Gastroesophageal sphincter (tissue), 4 donors: ENCODE data around the gene FOCAD. TPM values are rescaled to one million over a fixed set of nuclear protein-coding genes. Genes with fewer than 3 reads are reported as not detected.

Experiments
- ATAC-seq: fragments of 150-250 bp; one replicate; pipeline ENCODE4 v1.9.1; 2016; ENCODE audit warnings: mild to moderate bottlenecking, moderate library complexity
- H3K27ac ChIP-seq, 4 donors: fragments of 200-600 bp; sonication (generic) in 3 of 4; 1 replicate in 3 of 4; 2 replicates in 1 of 4; pipeline ENCODE4 v1.5.1; 2016 to 2019
- H3K27me3 ChIP-seq: fragments of 200-600 bp; sonication (generic); one replicate; pipeline ENCODE4 v1.5.1; 2019
- H3K36me3 ChIP-seq, 2 donors: fragments of 200-600 bp; sonication (generic); one replicate each; pipeline ENCODE4 v1.5.1; 2019; ENCODE audit warnings: control low read depth in 1 of 2
- H3K4me1 ChIP-seq, 3 donors: fragments of 200-600 bp; sonication (generic); 1 replicate in 2 of 3; 2 replicates in 1 of 3; pipeline ENCODE4 v1.5.1; 2016 to 2019; ENCODE audit warnings: control low read depth in 2 of 3
- H3K4me3 ChIP-seq, 2 donors: fragments of 200-600 bp; sonication (generic); one replicate each; pipeline ENCODE4 v1.5.1; 2019; ENCODE audit warnings: mild to moderate bottlenecking in 1 of 2, moderate library complexity in 1 of 2
- H3K9me3 ChIP-seq, 3 donors: fragments of 200-600 bp; sonication (generic); one replicate each; pipeline ENCODE4 v1.5.1; 2017 to 2019; ENCODE audit warnings: control low read depth in 2 of 3
- EP300 ChIP-seq: sonication (generic); formaldehyde crosslinking; IDR thresholded peaks from one replicate; pipeline ENCODE4 v1.6.1; 2017; ENCODE audit warnings: antibody characterized with exemption, mild to moderate bottlenecking
- POLR2A ChIP-seq, 2 donors: fragments of 450-650 bp; IDR thresholded peaks; one replicate each; pipeline ENCODE4 v1.6.1; 2017; ENCODE audit warnings: antibody characterized with exemption in 2 of 2, mild to moderate bottlenecking in 2 of 2, moderate library complexity in 1 of 2
- POLR2AphosphoS5 ChIP-seq: sonication (generic); formaldehyde crosslinking; IDR thresholded peaks from one replicate; pipeline ENCODE4 v1.6.1; 2017; ENCODE audit warnings: antibody characterized with exemption
- WGBS, 2 donors: methylation state at CpG; one replicate each; pipeline ENCODE4 v1.1.5; 2018; ENCODE audit warnings: low coverage in 1 of 2; 5-methylcytosine and 5-hydroxymethylcytosine counted together
- total RNA-seq, 4 donors: library from RNA; depleted of rRNA; stranded (reverse); fragments of >200 nt; gene quantifications; one replicate each; pipeline ENCODE4 v1.1.0, GENCODE V29; 2016
- TF ChIP-seq, protein P1 (sequence below), 4 experiments: fragments of 200-600 bp in 2 of 4; fragments of 450-650 bp in 2 of 4; sonication (generic) in 1 of 4; IDR thresholded peaks; one replicate each; pipeline ENCODE4 v1.5.1; 2017 to 2019; ENCODE audit warnings: antibody characterized with exemption in 4 of 4, mild to moderate bottlenecking in 2 of 4, moderate library complexity in 2 of 4

Gene FOCAD
- total RNA-seq, 4 donors from 2014 or later = 23.0 to 35.9 (median 30.4) TPM

DNA sequence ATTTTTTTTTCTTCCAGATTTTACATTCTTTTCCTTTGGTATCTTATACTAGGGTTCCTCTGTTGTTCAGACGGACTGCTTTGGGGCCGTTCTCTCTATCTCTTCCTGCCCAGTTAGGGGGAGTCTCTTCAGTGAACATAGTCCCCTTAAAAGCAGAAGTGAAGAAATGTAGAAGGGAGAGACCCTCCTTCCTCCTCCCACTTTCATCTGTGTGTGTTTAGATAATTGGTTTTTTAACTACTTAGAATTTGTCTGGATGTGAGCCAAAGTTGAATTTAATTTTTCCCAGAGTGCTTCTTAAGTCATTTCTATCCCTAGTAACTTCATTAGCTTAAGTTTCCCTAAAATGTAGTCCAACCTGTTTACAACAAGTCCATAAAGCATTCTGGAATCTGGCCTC lies 179.9 kb downstream of the FOCAD start:
- H3K36me3 ChIP-seq = peaks cover 0 to 5% of the 10 kb centered on the region in 2 donors
- TF ChIP-seq POLR2AphosphoS5 (no peak), EP300 (no peak), POLR2A (IDR thresholded peaks at IDR 0.05) (no peak)
- TF ChIP-seq, protein P1, sequence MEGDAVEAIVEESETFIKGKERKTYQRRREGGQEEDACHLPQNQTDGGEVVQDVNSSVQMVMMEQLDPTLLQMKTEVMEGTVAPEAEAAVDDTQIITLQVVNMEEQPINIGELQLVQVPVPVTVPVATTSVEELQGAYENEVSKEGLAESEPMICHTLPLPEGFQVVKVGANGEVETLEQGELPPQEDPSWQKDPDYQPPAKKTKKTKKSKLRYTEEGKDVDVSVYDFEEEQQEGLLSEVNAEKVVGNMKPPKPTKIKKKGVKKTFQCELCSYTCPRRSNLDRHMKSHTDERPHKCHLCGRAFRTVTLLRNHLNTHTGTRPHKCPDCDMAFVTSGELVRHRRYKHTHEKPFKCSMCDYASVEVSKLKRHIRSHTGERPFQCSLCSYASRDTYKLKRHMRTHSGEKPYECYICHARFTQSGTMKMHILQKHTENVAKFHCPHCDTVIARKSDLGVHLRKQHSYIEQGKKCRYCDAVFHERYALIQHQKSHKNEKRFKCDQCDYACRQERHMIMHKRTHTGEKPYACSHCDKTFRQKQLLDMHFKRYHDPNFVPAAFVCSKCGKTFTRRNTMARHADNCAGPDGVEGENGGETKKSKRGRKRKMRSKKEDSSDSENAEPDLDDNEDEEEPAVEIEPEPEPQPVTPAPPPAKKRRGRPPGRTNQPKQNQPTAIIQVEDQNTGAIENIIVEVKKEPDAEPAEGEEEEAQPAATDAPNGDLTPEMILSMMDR (IDR thresholded peaks at IDR 0.05) = no peak
- H3K27ac ChIP-seq = no peak overlapping the region
- no peaks in the 10 kb centered on the region for H3K27me3 ChIP-seq
- H3K4me1 ChIP-seq = no peaks in the 10 kb centered on the region
- H3K9me3 ChIP-seq = no peaks in the 10 kb centered on the region
- ATAC-seq = no peak
- 38 to 50% methylated on average over 2 of the region's 2 CpGs for WGBS, 2 donors
- no peak overlapping the region for H3K4me3 ChIP-seq

DNA sequence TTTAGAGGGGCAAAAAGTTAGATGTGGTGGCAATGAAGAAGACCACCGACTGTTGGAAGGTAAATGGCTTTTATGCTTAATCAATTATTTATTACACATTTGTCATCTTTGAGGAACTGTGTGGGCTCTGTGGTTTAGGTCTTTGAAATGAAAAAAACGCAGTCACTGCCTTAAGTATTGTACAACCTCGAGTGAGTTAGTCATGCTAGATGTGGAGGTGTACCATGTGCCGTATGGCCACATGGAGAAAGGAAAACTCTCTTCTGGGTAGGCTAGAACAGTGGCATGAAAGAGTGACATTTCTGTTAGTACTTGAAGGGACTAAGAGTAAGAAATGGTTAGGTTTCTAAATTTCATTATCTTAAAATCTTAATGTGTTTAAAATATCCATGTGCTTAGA lies 181.3 kb downstream of the FOCAD start:
- Histone ChIP-seq H3K36me3 (peaks cover 0 to 5% of the 10 kb centered on the region in 2 donors), H3K9me3 (no peaks in the 10 kb centered on the region), H3K27ac (no peak overlapping the region), H3K4me1 (no peaks in the 10 kb centered on the region), H3K4me3 (no peak overlapping the region), H3K27me3 (no peaks in the 10 kb centered on the region)
- TF ChIP-seq, protein P1 (IDR thresholded peaks at IDR 0.05) = no peak
- no peak for TF ChIP-seq POLR2AphosphoS5
- TF ChIP-seq EP300 = no peak
- TF ChIP-seq POLR2A (IDR thresholded peaks at IDR 0.05) = no peak
- no peak for ATAC-seq
- 86 to 92% methylated on average over 3 to 4 of the region's 4 CpGs for WGBS, 2 donors

DNA sequence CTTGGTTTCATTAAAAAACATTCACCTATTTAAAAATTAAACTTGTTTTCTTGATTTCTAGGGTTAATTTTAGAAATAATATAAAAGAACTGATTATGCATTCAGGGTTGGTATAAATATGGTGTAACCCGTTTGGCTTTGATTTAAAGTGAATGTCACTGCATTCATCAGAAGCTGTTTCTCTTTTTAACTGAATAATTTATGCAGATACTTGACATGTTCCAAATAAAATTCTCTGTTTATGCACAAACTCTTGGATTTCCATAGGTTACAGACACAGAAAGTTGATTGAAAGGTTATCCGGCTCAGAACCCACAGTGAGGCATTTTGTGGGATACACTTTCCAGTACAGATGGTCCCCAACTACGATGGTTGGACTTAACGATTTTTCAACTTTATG lies 186.1 kb downstream of the FOCAD start:
- peaks cover 0 to 4% of the 10 kb centered on the region in 2 donors for H3K36me3 ChIP-seq
- ATAC-seq = no peak
- no peaks in the 10 kb centered on the region for H3K27me3 ChIP-seq
- H3K9me3 ChIP-seq = no peaks in the 10 kb centered on the region
- no peak for TF ChIP-seq EP300
- WGBS, 2 donors = 84 to 92% methylated on average over 3 to 4 of the region's 4 CpGs
- no peaks in the 10 kb centered on the region for H3K4me1 ChIP-seq
- no peak overlapping the region for H3K4me3 ChIP-seq
- no peak overlapping the region for H3K27ac ChIP-seq

DNA sequence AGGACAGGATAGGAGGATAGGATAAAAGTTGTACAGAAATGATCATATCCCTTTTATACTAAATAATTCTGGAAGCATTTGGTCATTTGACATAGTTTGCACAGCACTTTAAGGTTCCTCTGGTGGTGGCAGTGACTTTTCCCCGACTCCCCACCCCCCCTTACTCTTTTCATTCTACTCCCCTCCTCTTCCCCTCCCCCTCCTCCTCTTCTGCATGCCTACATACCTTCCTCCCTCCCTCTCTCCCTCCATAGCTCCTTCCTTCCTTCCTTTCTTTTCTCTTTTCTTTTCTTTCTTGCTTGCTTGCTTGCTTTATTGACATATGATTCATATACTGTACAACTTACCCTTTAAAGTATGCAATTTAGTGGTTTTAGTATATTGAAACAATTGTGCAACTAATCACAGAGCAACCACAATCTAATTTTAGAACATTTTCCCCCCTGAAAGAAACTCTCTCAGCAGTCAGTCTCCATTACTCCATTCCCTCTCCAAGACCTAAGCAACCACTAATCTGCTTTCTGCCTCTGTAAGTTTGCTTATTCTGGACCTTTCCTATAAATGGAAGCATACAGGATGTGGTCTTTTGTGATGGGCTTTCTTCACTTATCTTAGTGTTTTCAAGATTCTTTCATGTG lies 188.4 kb downstream of the FOCAD start:
- no peaks in the 10 kb centered on the region for H3K9me3 ChIP-seq
- no peak for ATAC-seq
- H3K27me3 ChIP-seq = no peaks in the 10 kb centered on the region
- TF ChIP-seq, protein P1 (IDR thresholded peaks at IDR 0.05) = no peak
- no peak for TF ChIP-seq POLR2AphosphoS5
- TF ChIP-seq POLR2A (IDR thresholded peaks at IDR 0.05) = no peak
- TF ChIP-seq EP300 = no peak
- no peak overlapping the region for H3K4me3 ChIP-seq
- H3K36me3 ChIP-seq = peaks cover 0 to 7% of the 10 kb centered on the region in 2 donors
- no peaks in the 10 kb centered on the region for H3K4me1 ChIP-seq
- 33% methylated on average over 1 of the region's 1 CpG; no CpG with 5 or more reads in 1 of the 2 donors for WGBS, 2 donors
- no peak overlapping the region for H3K27ac ChIP-seq

DNA sequence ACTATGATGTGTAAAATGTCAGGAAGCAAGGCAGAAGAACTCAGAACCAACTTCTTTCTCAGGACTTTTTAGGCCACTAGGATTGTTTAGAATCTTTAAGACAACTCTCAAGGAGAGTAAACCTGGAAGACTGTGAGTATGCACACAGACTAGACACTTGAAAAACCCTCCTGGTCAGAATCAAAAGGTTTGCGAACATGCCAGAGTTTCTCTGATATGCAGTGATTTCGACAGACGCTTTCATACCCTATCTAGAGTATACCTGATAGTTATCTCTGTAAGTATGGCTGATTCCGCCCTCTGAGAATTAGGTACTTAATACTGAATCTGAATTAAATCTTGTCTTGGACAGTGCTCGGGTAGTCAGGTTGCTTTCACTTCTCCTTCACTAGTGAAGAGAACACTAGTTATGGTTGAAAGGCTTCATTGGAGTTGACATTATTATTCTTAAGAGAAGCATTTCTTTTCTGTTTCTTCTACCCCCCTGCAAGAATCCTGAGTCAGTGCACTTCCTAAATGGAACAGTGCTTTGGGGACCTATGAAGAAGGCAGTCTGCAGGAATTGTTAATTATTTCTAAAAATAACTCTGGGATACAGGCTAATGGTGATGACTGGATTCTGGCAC lies 189.3 kb downstream of the FOCAD start:
- Histone ChIP-seq H3K4me1 (no peaks in the 10 kb centered on the region), H3K27me3 (no peaks in the 10 kb centered on the region), H3K27ac (no peak overlapping the region), H3K9me3 (no peaks in the 10 kb centered on the region), H3K36me3 (peaks cover 0 to 7% of the 10 kb centered on the region in 2 donors), H3K4me3 (no peak overlapping the region)
- TF ChIP-seq, protein P1 (IDR thresholded peaks at IDR 0.05) = no peak
- TF ChIP-seq POLR2AphosphoS5 (no peak), EP300 (no peak), POLR2A (IDR thresholded peaks at IDR 0.05) (no peak)
- WGBS, 2 donors = 84 to 90% methylated on average over 5 of the region's 5 CpGs
- ATAC-seq = no peak
